OCI-LY1 (cell line): Measurements from ENCODE around the gene CARMIL1.

Source experiments
- H2AFZ ChIP-seq: fragments of 200-600 bp; sonication (generic), shearing (Covaris generic); 2 replicates; pipeline ENCODE4 v1.6.0; 2014; ENCODE audit warnings: antibody characterized with exemption, mild to moderate bottlenecking, low read length
- H3F3A ChIP-seq: fragments of 200-600 bp; sonication (generic), shearing (Covaris generic); 2 replicates; pipeline ENCODE4 v1.6.0; 2014; ENCODE audit warnings: mild to moderate bottlenecking, antibody characterized with exemption, low read length, moderate library complexity; ENCODE audit not compliant: insufficient read depth
- H3K27ac ChIP-seq: fragments of 200-600 bp; sonication (generic); 2 replicates; pipeline ENCODE4 v1.5.1; 2014; ENCODE audit warnings: low read length, mixed run types, mild to moderate bottlenecking, low read depth; ENCODE audit not compliant: poor library complexity, severe bottlenecking
- H3K27me3 ChIP-seq: fragments of 200-600 bp; sonication (generic); 2 replicates; pipeline ENCODE4 v1.6.0; 2014; ENCODE audit warnings: antibody characterized with exemption, mild to moderate bottlenecking, low read length, moderate library complexity; ENCODE audit not compliant: insufficient read depth
- H3K36me3 ChIP-seq: fragments of 200-600 bp; sonication (generic); 2 replicates; pipeline ENCODE4 v1.6.1; 2014; ENCODE audit warnings: mild to moderate bottlenecking, antibody characterized with exemption, low read length, moderate library complexity, mixed read lengths; ENCODE audit not compliant: insufficient read depth
- H3K4me1 ChIP-seq: fragments of 200-600 bp; sonication (generic); 2 replicates; pipeline ENCODE4 v1.5.1; 2014; ENCODE audit warnings: mild to moderate bottlenecking, low read length, moderate library complexity; ENCODE audit not compliant: insufficient read depth, severe bottlenecking
- H3K4me2 ChIP-seq: fragments of 200-600 bp; sonication (generic), shearing (Covaris generic); 2 replicates; pipeline ENCODE4 v1.6.1; 2014; ENCODE audit warnings: low read length
- H3K4me3 ChIP-seq: fragments of 200-600 bp; sonication (generic); 2 replicates; pipeline ENCODE4 v1.5.1; 2014; ENCODE audit warnings: low read length, low read depth, mild to moderate bottlenecking, mixed read lengths; ENCODE audit not compliant: poor library complexity, severe bottlenecking
- H3K79me2 ChIP-seq: fragments of 200-600 bp; shearing (Covaris generic); 2 replicates; pipeline ENCODE4 v1.6.1; 2016; ENCODE audit warnings: mixed run types, low read length, mixed read lengths; ENCODE audit not compliant: insufficient read depth
- H3K9ac ChIP-seq: fragments of 200-600 bp; sonication (generic), shearing (Covaris generic); 2 replicates; pipeline ENCODE4 v1.6.1; 2014; ENCODE audit warnings: mild to moderate bottlenecking, low read length, mixed read lengths
- H3K9me2 ChIP-seq: fragments of 200-600 bp; sonication (generic), shearing (Covaris generic); 2 replicates; pipeline ENCODE4 v1.6.1; 2014; ENCODE audit warnings: low read depth, mild to moderate bottlenecking, low read length, mixed read lengths
- H3K9me3 ChIP-seq: fragments of 200-600 bp; shearing (Covaris generic); 2 replicates; pipeline ENCODE4 v1.6.1; 2014; ENCODE audit warnings: low read length, mixed read lengths
- H4K20me1 ChIP-seq: fragments of 200-600 bp; sonication (generic), shearing (Covaris generic); 2 replicates; pipeline ENCODE4 v1.6.0; 2016; ENCODE audit warnings: mild to moderate bottlenecking, low read length; ENCODE audit not compliant: insufficient read depth
- CTCF ChIP-seq: fragments of 200-600 bp; sonication (generic), shearing (Covaris generic); IDR thresholded peaks from 2 replicates; pipeline ENCODE4 v1.5.1; 2017; ENCODE audit warnings: mild to moderate bottlenecking, antibody characterized with exemption, low read length, moderate library complexity, mixed read lengths
- EZH2 ChIP-seq: fragments of 200-600 bp; sonication (generic), shearing (Covaris generic); IDR thresholded peaks from 2 replicates; pipeline ENCODE4 v1.8.0; 2017; ENCODE audit warnings: borderline replicate concordance, mixed run types, mild to moderate bottlenecking, antibody characterized with exemption, low read length, moderate library complexity, mixed read lengths

CARMIL1 gene

DNA sequence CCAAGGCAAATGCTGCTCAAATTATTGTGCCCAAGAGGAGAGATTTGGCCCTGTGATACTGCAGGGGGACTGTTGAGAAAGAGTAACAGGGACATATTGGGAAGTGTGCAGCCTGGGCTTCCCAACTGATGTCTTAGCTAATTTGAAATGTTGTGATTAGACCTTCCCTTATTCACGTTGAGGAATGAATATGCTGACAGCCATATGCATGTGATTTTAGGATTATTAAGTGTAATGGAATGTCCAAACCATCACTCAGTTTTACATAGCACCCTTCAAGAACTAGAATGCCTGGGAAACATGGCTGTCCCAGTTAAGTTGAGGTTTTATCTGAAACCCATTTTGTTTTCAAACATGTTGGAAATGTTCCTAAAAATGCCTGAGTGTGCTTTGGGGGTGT lies 81.4 kb downstream of the CARMIL1 start:
- Histone ChIP-seq H3K4me3 (no peak overlapping the region), H3K9me3 (no peaks in the 10 kb centered on the region), H3K27me3 (no peaks in the 10 kb centered on the region), H3K4me2 (no peak overlapping the region), H3F3A (no peaks in the 10 kb centered on the region), H2AFZ (no peak overlapping the region), H3K79me2 (0 out of 2 replicates have a peak, but pooled peaks cover 11% of the 10 kb centered on the region), H3K27ac (peak overlapping the region; percentile 8), H4K20me1 (no peaks in the 10 kb centered on the region), H3K4me1 (peaks cover 88% of the 10 kb centered on the region), H3K36me3 (no peaks in the 10 kb centered on the region), H3K9ac (no peak overlapping the region), H3K9me2 (no peaks in the 10 kb centered on the region)
- no peak for TF ChIP-seq CTCF
- TF ChIP-seq EZH2: no peak

DNA sequence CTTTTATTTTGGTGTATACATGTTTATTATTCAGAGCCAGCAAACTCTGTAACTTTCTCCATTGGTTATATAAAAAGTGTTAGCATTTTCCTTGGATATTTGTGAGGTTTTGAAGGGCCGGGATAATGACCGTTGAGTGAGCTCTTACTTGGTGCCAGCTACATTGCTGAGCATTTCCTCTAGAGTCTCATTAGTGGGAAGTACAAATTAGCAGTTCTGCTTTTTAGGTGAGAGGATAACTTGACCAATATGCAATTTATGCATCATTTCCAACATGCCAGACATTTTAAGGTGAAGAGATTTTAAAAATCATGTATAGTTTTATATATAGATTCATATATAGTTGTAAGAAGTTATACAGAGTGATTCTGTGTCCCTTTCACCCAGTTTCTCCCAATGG lies 84.3 kb downstream of the CARMIL1 start:
- H2AFZ ChIP-seq: no peak overlapping the region
- no peak overlapping the region; the same call in 1 of the 2 replicates for H3K9ac ChIP-seq
- H3K4me3 ChIP-seq: no peak overlapping the region
- H3K4me2 ChIP-seq: peak overlapping the region; percentile 25; the same call in 1 of the 2 replicates
- H4K20me1 ChIP-seq: no peaks in the 10 kb centered on the region
- no peak for TF ChIP-seq EZH2
- TF ChIP-seq CTCF: no peak
- H3K9me3 ChIP-seq: no peaks in the 10 kb centered on the region
- H3F3A ChIP-seq: no peaks in the 10 kb centered on the region
- no peaks in the 10 kb centered on the region for H3K9me2 ChIP-seq
- peak overlapping the region; percentile 42 for H3K27ac ChIP-seq
- peaks cover 97% of the 10 kb centered on the region for H3K4me1 ChIP-seq
- H3K36me3 ChIP-seq: no peaks in the 10 kb centered on the region
- H3K79me2 ChIP-seq: peaks cover 3% of the 10 kb centered on the region; the same call in 1 of the 2 replicates
- no peaks in the 10 kb centered on the region for H3K27me3 ChIP-seq

- Histone ChIP-seq H3K36me3 (no peaks in the 10 kb centered on the region), H3K27ac (peak overlapping the region; percentile 90), H4K20me1 (no peaks in the 10 kb centered on the region), H3K9ac (no peak overlapping the region), H3K4me1 (peaks cover 97% of the 10 kb centered on the region), H2AFZ (no peak overlapping the region), H3K9me3 (no peaks in the 10 kb centered on the region), H3K4me2 (no peak overlapping the region), H3K27me3 (no peaks in the 10 kb centered on the region), H3K79me2 (peaks cover 9% of the 10 kb centered on the region; the same call in 1 of the 2 replicates), H3K4me3 (no peak overlapping the region), H3K9me2 (no peaks in the 10 kb centered on the region), H3F3A (no peaks in the 10 kb centered on the region)
- TF ChIP-seq EZH2 (no peak), CTCF (no peak)
Observed at GRCh38 chr6:25365154-25365553, 86.0 kb downstream of the CARMIL1 start.
